K562 (cell line): ENCODE measurements around the gene PFKFB2. TPM values are rescaled to one million over a fixed set of nuclear protein-coding genes. Genes with fewer than 3 reads are reported as not detected.
A peak's percentile ranks its signal among the peaks of the same experiment; 100 is the strongest.

ENCODE experiments used
- BRF1 ChIP-seq: IDR thresholded peaks from 3 replicates; pipeline ENCODE4 v1.6.1; 2011; ENCODE audit warnings: borderline replicate concordance, mild to moderate bottlenecking; ENCODE audit not compliant: insufficient read length; ENCODE audit errors: extremely low read depth
- ELF1 ChIP-seq: fragments of 200-800 bp; sonication (Bioruptor generic); IDR thresholded peaks from 2 replicates; pipeline ENCODE4 v1.6.1; 2016; ENCODE audit warnings: missing genetic modification characterization, missing compliant biosample characterization
- ESRRA ChIP-seq: fragments of 450-650 bp; IDR thresholded peaks from 2 replicates; pipeline ENCODE4 v1.6.1; 2014; ENCODE audit warnings: low read depth, mild to moderate bottlenecking, moderate library complexity, borderline replicate concordance
- FOXK2 ChIP-seq, 2 experiments: fragments of 450-650 bp; IDR thresholded peaks in 1 of 2; conservative IDR thresholded peaks in 1 of 2; 2 replicates each; pipeline ENCODE4 v1.6.1; 2016; ENCODE audit warnings: low read depth in 2 of 2, mild to moderate bottlenecking in 1 of 2
- MBD1 ChIP-seq: fragments of 250-450 bp; sonication (Bioruptor Pico); IDR thresholded peaks from 2 replicates; pipeline ENCODE4 v1.8.0; 2022; ENCODE audit warnings: inconsistent platforms
- MNT ChIP-seq, 2 experiments: fragments of 450-650 bp; conservative IDR thresholded peaks; 2 replicates each; pipeline ENCODE4 v1.6.1; 2017; ENCODE audit warnings: mild to moderate bottlenecking in 2 of 2, moderate library complexity in 2 of 2
- PHF20 ChIP-seq: fragments of 450-650 bp; IDR thresholded peaks from 2 replicates; pipeline ENCODE4 v1.6.1; 2018; ENCODE audit not compliant: partially characterized antibody
- PHTF2 ChIP-seq: fragments of 250-450 bp; sonication (Bioruptor Pico); IDR thresholded peaks from 2 replicates; pipeline ENCODE4 v1.5.0; 2021; ENCODE audit warnings: mild to moderate bottlenecking
- PPARD ChIP-seq: fragments of 250-450 bp; sonication (Bioruptor Pico); IDR thresholded peaks from 2 replicates; pipeline ENCODE4 v1.8.0; 2022; ENCODE audit warnings: inconsistent platforms, mild to moderate bottlenecking, moderate library complexity
- PURB ChIP-seq: sonication (generic); formaldehyde crosslinking; IDR thresholded peaks from 2 replicates; pipeline ENCODE4 v1.9.0; 2021; ENCODE audit warnings: low read depth, mild to moderate bottlenecking, missing genetic modification reagents
- RBM14 ChIP-seq: fragments of 200-400 bp; formaldehyde crosslinking; IDR thresholded peaks from 2 replicates; pipeline ENCODE4 v1.6.1; 2018; ENCODE audit warnings: low read depth, mild to moderate bottlenecking, low read length, moderate library complexity, borderline replicate concordance; ENCODE audit not compliant: insufficient read depth
- STAT5B ChIP-seq: fragments of 250-450 bp; sonication (Bioruptor Pico); IDR thresholded peaks from 2 replicates; pipeline ENCODE4 v1.8.0; 2021; ENCODE audit warnings: mild to moderate bottlenecking, inconsistent platforms
- TCF15 ChIP-seq: fragments of 250-450 bp; sonication (Bioruptor Pico); IDR thresholded peaks from 2 replicates; pipeline ENCODE4 v1.8.0; 2022; ENCODE audit warnings: moderate library complexity, mild to moderate bottlenecking, inconsistent platforms
- TCF3 ChIP-seq: sonication (generic); formaldehyde crosslinking; IDR thresholded peaks from 2 replicates; pipeline ENCODE4 v1.4.0; 2020; ENCODE audit warnings: mild to moderate bottlenecking, missing genetic modification reagents
- XRCC5 ChIP-seq: fragments of 200-400 bp; formaldehyde crosslinking; IDR thresholded peaks from 2 replicates; pipeline ENCODE4 v1.6.1; 2017; ENCODE audit warnings: low read depth, mild to moderate bottlenecking, low read length
- ZBTB8A ChIP-seq: fragments of 450-650 bp; IDR thresholded peaks from 2 replicates; pipeline ENCODE4 v1.6.1; 2018; ENCODE audit warnings: mild to moderate bottlenecking, moderate library complexity; ENCODE audit not compliant: partially characterized antibody
- ZEB2 ChIP-seq: fragments of 450-650 bp; IDR thresholded peaks from 2 replicates; pipeline ENCODE4 v1.6.1; 2016
- ZNF583 ChIP-seq: fragments of 250-450 bp; sonication (Bioruptor Pico); IDR thresholded peaks from 2 replicates; pipeline ENCODE4 v1.4.0; 2020
- ZNF77 ChIP-seq: fragments of 250-450 bp; sonication (Bioruptor Pico); IDR thresholded peaks from 2 replicates; pipeline ENCODE4 v1.5.0; 2020
- ZNF79 ChIP-seq: fragments of 250-450 bp; sonication (Bioruptor Pico); IDR thresholded peaks from 2 replicates; pipeline ENCODE4 v1.4.0; 2020; ENCODE audit warnings: low read depth, mild to moderate bottlenecking, moderate library complexity
- polyA plus RNA-seq, 8 experiments: library from polyadenylated mRNA; depleted of rRNA in 4 of 8; stranded (reverse) in 5 of 8; unstranded in 3 of 8; fragments of >200 nt; fragmentation: Nextera tagmentation in 2 of 8; fragmentation: Illumina TruSeq in 1 of 8; extraction: Ambion mirVana in 2 of 8; extraction: Trizol in 1 of 8; gene quantifications; 2 replicates each; pipeline versions ENCODE4 v1.2.1 to v1.2.3, GENCODE V29; 2011 to 2014; ENCODE audit warnings: inconsistent platforms in 1 of 8, missing spikeins in 1 of 8
- total RNA-seq, 7 experiments: library from RNA; depleted of rRNA in 6 of 7; stranded (reverse); fragments of >200 nt in 6 of 7; fragmentation: Illumina TruSeq in 2 of 7; extraction: Trizol in 2 of 7; gene quantifications; 2 replicates each; pipeline versions ENCODE4 v1.2.1 to v1.2.3, GENCODE V29; 2011 to 2021; ENCODE audit warnings: low replicate concordance in 1 of 7
- TF ChIP-seq, protein P1 (sequence below): fragments of 450-650 bp; formaldehyde crosslinking; IDR thresholded peaks from 2 replicates; pipeline ENCODE4 v1.4.0; 2020; ENCODE audit warnings: mild to moderate bottlenecking, moderate library complexity
- TF ChIP-seq, protein P2 (sequence below), 2 experiments: fragments of 250-450 bp in 1 of 2; fragments of 450-650 bp in 1 of 2; sonication (Bioruptor Pico) in 1 of 2; IDR thresholded peaks; 2 replicates each; pipeline versions ENCODE4 v1.6.1 to v1.8.0; 2016 to 2021; ENCODE audit warnings: mild to moderate bottlenecking in 2 of 2, moderate library complexity in 2 of 2, missing compliant biosample characterization in 1 of 2, missing genetic modification characterization in 1 of 2

PFKFB2 gene
- total and polyA plus RNA-seq, 9 of the 15 experiments (the other 6 are each of a cell fraction or from before 2014, with no cell fraction given), result 6.9 to 26.0 (median 16.4) TPM

GRCh38 chr1:207024202-207025145, 28.6 kb upstream of the PFKFB2 start (continued):
- TF ChIP-seq, protein P1, sequence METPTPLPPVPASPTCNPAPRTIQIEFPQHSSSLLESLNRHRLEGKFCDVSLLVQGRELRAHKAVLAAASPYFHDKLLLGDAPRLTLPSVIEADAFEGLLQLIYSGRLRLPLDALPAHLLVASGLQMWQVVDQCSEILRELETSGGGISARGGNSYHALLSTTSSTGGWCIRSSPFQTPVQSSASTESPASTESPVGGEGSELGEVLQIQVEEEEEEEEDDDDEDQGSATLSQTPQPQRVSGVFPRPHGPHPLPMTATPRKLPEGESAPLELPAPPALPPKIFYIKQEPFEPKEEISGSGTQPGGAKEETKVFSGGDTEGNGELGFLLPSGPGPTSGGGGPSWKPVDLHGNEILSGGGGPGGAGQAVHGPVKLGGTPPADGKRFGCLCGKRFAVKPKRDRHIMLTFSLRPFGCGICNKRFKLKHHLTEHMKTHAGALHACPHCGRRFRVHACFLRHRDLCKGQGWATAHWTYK (CRISPR knock-in tag), result peak; percentile 99
- TF ChIP-seq, protein P2, sequence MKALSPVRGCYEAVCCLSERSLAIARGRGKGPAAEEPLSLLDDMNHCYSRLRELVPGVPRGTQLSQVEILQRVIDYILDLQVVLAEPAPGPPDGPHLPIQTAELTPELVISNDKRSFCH (CRISPR knock-in tag; IDR thresholded peaks at IDR 0.05), result peak; percentile 83; the same call in 1 of the 2 replicates
- TF ChIP-seq, protein P2 (tag; IDR thresholded peaks at IDR 0.05), result peak; percentile 99
- TF ChIP-seq ZBTB8A, result no peak
- 0 out of 2 replicates have a peak, but pooled peaks have one; percentile 26 for TF ChIP-seq ZNF77 (CRISPR knock-in tag)
- no peak for TF ChIP-seq MBD1 (CRISPR knock-in tag)
- peak; percentile 86 for TF ChIP-seq ZEB2
- TF ChIP-seq ZNF79 (CRISPR knock-in tag), result peak; percentile 97
- 0 out of 2 replicates have a peak, but pooled peaks have one; percentile 24 for TF ChIP-seq STAT5B
- peak; percentile 59 for TF ChIP-seq PPARD (CRISPR knock-in tag)
- TF ChIP-seq ELF1, result peak; percentile 81
- TF ChIP-seq MNT (conservative IDR thresholded peaks at IDR 0.05), result peak; percentile 78 to 89
- TF ChIP-seq XRCC5, result 0 out of 2 replicates have a peak, but pooled peaks have one; percentile 18
- TF ChIP-seq TCF3 (CRISPR knock-in tag), result peak; percentile 100
- TF ChIP-seq TCF15, result peak; percentile 99
- TF ChIP-seq RBM14, result no peak
- TF ChIP-seq PURB (CRISPR knock-in tag), result no peak
- TF ChIP-seq PHTF2 (CRISPR knock-in tag), result peak; percentile 96
- peak; percentile 99 for TF ChIP-seq ZNF583 (CRISPR knock-in tag)
- TF ChIP-seq ESRRA, result peak; percentile 97
- TF ChIP-seq BRF1, result no peak
- peak; percentile 43 for TF ChIP-seq PHF20
- TF ChIP-seq FOXK2 (conservative IDR thresholded peaks at IDR 0.05 in 1 of 2, IDR thresholded peaks at IDR 0.05 in 1 of 2; ENCODE audit: low read depth in 2 of 2), result peak; percentile 81 to 88
